Pancreas (tissue), 10 donors: Measurements from ENCODE around the gene PSD4. TPM values are rescaled to one million over a fixed set of nuclear protein-coding genes. Genes with fewer than 3 reads are reported as not detected.

Source experiments
- ATAC-seq, 4 donors: fragments of 200-7000 bp; cut with Tn5 transposase; one replicate each; pipeline versions ENCODE4 v1.8.0 to v1.9.1; 2020; ENCODE audit warnings: mild to moderate bottlenecking in 4 of 4, moderate library complexity in 4 of 4
- DNase-seq, 6 donors: peaks; one replicate each; pipeline ENCODE4 v3.0.0-alpha.2; 2020
- FAIRE-seq: peaks from 2 replicates; lab custom pipeline; 2012; peaks lifted over from hg19 to GRCh38; lab: Jason Lieb, UNC
- H3K27ac ChIP-seq, 4 donors: fragments of 200-600 bp; sonication (generic); 1 replicate in 3 of 4; 2 replicates in 1 of 4; pipeline versions ENCODE4 v1.5.0 to v1.8.0; 2020
- H3K27me3 ChIP-seq, 4 donors: fragments of 200-600 bp; one replicate each; pipeline ENCODE4 v1.8.0; 2021
- H3K36me3 ChIP-seq, 3 donors: fragments of 200-600 bp; sonication (generic) in 1 of 3; one replicate each; pipeline versions ENCODE4 v1.5.0 to v1.8.0; 2020 to 2021
- H3K4me1 ChIP-seq, 3 donors: fragments of 200-600 bp; one replicate each; pipeline ENCODE4 v1.8.0; 2021
- H3K4me3 ChIP-seq, 4 donors: fragments of 200-600 bp; sonication (generic) in 2 of 4; one replicate each; pipeline versions ENCODE4 v1.5.0 to v1.8.0; 2020 to 2021
- H3K9me3 ChIP-seq, 4 donors: fragments of 200-600 bp; one replicate each; pipeline ENCODE4 v1.8.0; 2021
- CTCF ChIP-seq, 4 donors: fragments of 200-600 bp; sonication (generic) in 3 of 4; IDR thresholded peaks; one replicate each; pipeline versions ENCODE4 v1.5.0 to v1.8.0; 2021; ENCODE audit warnings: antibody characterized with exemption in 4 of 4
- WGBS, 2 donors: extraction: QIAGEN DNeasy Blood & Tissue Kit; methylation state at CpG; one replicate each; pipeline ENCODE4 v1.1.7; 2013; 5-methylcytosine and 5-hydroxymethylcytosine counted together
- intact Hi-C, 3 donors: fragments of 100-400 bp; cut with DNase I; formaldehyde crosslinking; loops; one replicate each; pipeline versions ENCODE4 v1.11.1 to v1.14.2; 2022
- polyA plus RNA-seq, 2 donors: library from polyadenylated mRNA; stranded (reverse); fragments of 200-250 nt; gene quantifications; one replicate each; pipeline ENCODE4 v1.2.3, GENCODE V29; 2013
- total RNA-seq, 6 donors: library from RNA; stranded (reverse); fragmentation: NEBNext Ultra II Directional in 4 of 6; extraction: Animal tissue kit (Norgen Biotek cat#: 25700) in 4 of 6; gene quantifications; one replicate each; pipeline versions ENCODE4 v1.2.1 to v1.2.4, GENCODE V29; 2021 to 2023
- donor health status: healthy with polysubstance abuse.
- donor health status: DM: no; HTN: no; CAD: no; lungs with moderate emphysema.
- donor health status: DM: no; HTN: no; CAD: no.
- donor health status: control.
- donor health status: control.
- donor health status: Bipolar disorder and iron deficiency.
- donor health status: DM: yes; HTN: yes; CAD: no.
- donor health status: DM: no; HTN: no; CAD: no.
- donor health status: DM: no; HTN: no; CAD: no.
- donor health status: DM: yes; HTN: yes; CAD: no.

The PSD4 gene
- total and polyA plus RNA-seq, 8 donors = 15.9 to 37.6 (median 26.0) TPM

- peak; percentile 52 to 77 (median 68) for TF ChIP-seq CTCF (IDR thresholded peaks at IDR 0.05)
- H3K4me3 ChIP-seq = no peak overlapping the region
- peak overlapping the region in 1 of 4 donors; percentile 15 for H3K27ac ChIP-seq
- peak in 5 of 6 donors; percentile 55 to 81 (median 76) for DNase-seq
- ATAC-seq = peak; percentile 32 to 82 (median 68)
- H3K27me3 ChIP-seq = no peaks in the 10 kb centered on the region
- 22 to 34% methylated on average over 5 of the region's 5 CpGs for WGBS, 2 donors
- FAIRE-seq = no peak
- no peaks in the 10 kb centered on the region for H3K36me3 ChIP-seq
- intact Hi-C loops = loop anchor here in 2 of 3 donors (5.0 to 10.0 kb wide), 3 partner anchors 67 to 171 kb away; no protein-coding TSS in a partner anchor
- peaks cover 0 to 13% (median 5%) of the 10 kb centered on the region in 3 donors for H3K4me1 ChIP-seq
- H3K9me3 ChIP-seq = no peaks in the 10 kb centered on the region
These were observed 30.2 kb downstream of the PSD4 start for GRCh38 chr2:113203901-113204519.

- 57 to 60% methylated on average over 6 of the region's 6 CpGs for WGBS, 2 donors
- H3K27ac ChIP-seq = peak overlapping the region in 2 of 4 donors; percentile 2 to 32
- H3K9me3 ChIP-seq = no peaks in the 10 kb centered on the region
- TF ChIP-seq CTCF (IDR thresholded peaks at IDR 0.05) = no peak
- H3K4me1 ChIP-seq = peaks cover 0 to 4% (median 0%) of the 10 kb centered on the region in 3 donors
- intact Hi-C loops = loop anchor here in 1 of 3 donors (10.0 kb wide), 1 partner anchor 169 kb away; no protein-coding TSS in a partner anchor
- no peak overlapping the region for H3K4me3 ChIP-seq
- FAIRE-seq = no peak
- no peaks in the 10 kb centered on the region for H3K27me3 ChIP-seq
- ATAC-seq = peak in 1 of 4 donors; percentile 5
- no peaks in the 10 kb centered on the region for H3K36me3 ChIP-seq
- no peak for DNase-seq
These were observed 32.5 kb downstream of the PSD4 start for GRCh38 chr2:113206251-113206650.

GRCh38 chr2:113207021-113207420 is 33.2 kb downstream of the PSD4 start:
- H3K4me3 ChIP-seq = no peak overlapping the region
- ATAC-seq (no peak), FAIRE-seq (no peak), DNase-seq (no peak)
- no peaks in the 10 kb centered on the region for H3K36me3 ChIP-seq
- H3K27me3 ChIP-seq = no peaks in the 10 kb centered on the region
- peak overlapping the region in 1 of 4 donors; percentile 32 for H3K27ac ChIP-seq
- no peaks in the 10 kb centered on the region for H3K9me3 ChIP-seq
- intact Hi-C loops = loop anchor here in 1 of 3 donors (10.0 kb wide), 1 partner anchor 168 kb away; no protein-coding TSS in a partner anchor
- TF ChIP-seq CTCF (IDR thresholded peaks at IDR 0.05) = no peak
- peaks cover 0 to 4% (median 0%) of the 10 kb centered on the region in 3 donors for H3K4me1 ChIP-seq
- whole genome bisulfite sequencing, 2 donors = 75 to 82% methylated on average over 2 of the region's 2 CpGs

GRCh38 chr2:113208396-113208795 is 34.6 kb downstream of the PSD4 start:
- Histone ChIP-seq H3K9me3 (no peaks in the 10 kb centered on the region), H3K4me3 (no peak overlapping the region), H3K36me3 (no peaks in the 10 kb centered on the region), H3K27me3 (no peaks in the 10 kb centered on the region), H3K27ac (no peak overlapping the region), H3K4me1 (peaks cover 0 to 4% (median 0%) of the 10 kb centered on the region in 3 donors)
- ATAC-seq = no peak
- no peak for FAIRE-seq
- no peak for DNase-seq
- 85 to 89% methylated on average over 5 of the region's 5 CpGs for WGBS, 2 donors
- no peak for TF ChIP-seq CTCF (IDR thresholded peaks at IDR 0.05)
- intact Hi-C loops = loop anchor here in 1 of 3 donors (10.0 kb wide), 1 partner anchor 166 kb away; no protein-coding TSS in a partner anchor
